GM04504 (cell line): ENCODE data around the gene SOWAHA.

Source experiments
- DNase-seq: peaks from one replicate; pipeline ENCODE4 v3.0.0-alpha.2; 2012; ENCODE audit warnings: low read depth

SOWAHA gene

DNA sequence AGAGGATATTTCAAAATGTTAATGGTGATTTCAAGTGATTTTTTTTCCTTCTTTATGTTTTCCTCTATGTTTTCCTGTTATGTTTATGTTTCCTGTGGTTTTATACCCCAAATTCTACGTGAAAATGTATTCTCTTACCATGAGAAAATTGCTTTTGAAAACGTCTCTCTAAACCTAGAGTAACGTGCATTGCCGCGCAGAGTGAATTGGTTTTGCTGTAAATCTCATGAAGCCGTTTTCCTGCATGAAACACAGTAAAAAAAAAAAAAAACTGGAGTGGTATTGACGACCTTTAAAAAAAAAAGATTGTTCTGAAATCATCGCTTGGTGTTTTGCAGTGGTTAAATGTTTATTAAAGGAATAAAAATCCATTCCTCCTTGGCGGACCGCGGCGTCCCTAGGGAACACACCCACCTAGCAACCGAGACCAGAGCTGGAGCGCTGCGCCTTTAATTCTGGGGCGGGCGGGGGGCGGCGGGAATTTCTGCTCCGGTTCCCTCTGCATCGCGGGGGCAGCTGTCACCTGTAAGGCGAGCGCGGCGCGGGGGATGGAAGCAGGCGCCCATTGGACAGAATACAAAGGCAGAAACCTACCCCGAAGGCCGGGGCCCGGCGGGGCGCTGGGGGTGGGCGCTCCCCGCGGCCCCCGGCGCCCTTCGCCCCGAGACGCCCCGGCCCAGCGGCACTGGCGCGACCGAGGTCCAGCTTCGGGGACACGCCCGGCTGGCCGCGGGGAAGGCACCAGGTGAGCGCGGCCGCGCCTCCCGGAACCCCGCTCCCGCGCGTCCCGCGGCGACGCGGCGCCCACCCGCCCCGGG lies at the start of gene SOWAHA:
TSS of gene SOWAHA (plus strand) at position 522 of the 818 bp plus-strand sequence. CDS start 320 bp downstream, outside the sequence.
- DNase-seq: no peak

DNA sequence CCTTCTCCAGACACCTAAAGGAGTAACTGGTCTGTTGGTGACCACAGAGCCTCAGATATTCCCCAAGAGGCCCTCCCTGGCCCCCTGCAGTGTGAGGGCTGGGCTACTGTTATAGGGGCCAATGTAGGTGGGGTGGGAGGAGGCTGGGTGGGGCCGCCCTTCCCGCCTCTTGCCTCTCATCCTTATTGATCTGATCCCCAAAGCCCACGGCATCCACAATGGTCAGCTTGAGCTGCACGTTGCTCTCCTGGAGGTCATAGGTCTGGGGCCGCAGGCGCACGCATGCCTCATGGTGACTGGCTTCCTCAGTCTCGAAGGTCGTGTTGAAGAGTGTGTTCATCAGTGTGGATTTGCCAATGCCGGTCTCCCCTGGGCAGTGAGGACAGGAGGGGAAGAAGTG lies 49.1 kb upstream of the SOWAHA start:
- DNase-seq: no peak

DNA sequence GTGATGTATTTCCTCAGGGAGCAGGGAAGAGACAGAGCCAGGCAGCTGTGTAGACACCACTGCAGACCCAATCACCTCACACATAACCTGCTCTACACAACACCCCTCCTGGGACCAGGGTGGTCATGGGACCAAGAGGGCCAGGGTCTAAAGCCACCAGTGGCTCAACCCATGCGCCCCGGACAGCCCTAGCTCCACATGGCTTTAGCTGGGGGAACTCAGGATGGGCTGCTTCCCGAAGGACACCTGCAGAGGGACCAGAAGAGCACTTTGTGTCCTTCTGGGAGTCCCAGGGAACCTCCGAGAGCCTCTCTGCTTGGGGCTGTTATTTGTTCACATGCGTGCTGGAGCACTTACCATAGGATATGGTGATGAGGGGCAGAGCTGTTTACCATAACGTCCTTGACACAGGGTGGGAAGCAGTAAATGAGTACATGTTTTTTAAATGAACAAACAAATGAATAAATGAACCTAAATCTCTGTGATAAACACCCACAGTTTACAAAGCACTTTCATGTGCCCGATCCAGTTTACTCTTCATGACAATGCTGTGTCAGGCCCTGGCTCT lies 48.3 kb upstream of the SOWAHA start:
- DNase-seq: no peak

DNA sequence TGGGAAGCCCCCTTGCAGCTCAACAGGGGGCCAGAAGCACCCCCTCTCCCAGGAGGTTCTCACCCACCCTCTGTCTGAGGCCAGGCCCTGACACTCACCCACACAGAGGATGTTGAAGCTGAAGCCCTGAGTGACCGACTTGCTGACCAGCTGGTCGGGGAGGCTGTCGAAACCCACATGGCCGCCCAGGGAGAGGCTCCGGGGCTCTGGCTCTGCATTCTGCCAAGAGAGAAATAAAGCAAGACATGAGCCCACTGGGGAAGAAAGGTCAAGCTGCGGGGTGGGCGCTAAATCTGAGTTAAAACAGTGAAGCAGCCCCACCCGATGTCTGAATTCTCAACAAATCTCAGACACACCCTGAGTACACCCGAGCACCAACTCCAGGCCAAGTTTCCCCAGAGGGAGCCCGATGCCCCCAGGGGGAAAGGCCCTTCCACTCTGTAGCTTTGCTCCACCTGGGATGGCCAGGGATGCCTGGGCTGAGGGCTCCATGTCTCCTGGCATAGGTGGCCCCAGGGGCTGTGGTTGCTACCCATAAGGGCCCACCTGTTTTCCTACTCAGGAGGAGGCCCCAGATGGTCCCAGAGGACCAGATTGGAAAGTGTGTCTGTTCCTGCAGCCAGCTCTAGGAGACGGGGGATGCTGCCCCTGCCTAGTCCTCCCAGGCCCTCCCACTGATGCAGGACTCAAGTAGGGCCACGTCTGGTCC lies 47.6 kb upstream of the SOWAHA start:
- DNase-seq: no peak

DNA sequence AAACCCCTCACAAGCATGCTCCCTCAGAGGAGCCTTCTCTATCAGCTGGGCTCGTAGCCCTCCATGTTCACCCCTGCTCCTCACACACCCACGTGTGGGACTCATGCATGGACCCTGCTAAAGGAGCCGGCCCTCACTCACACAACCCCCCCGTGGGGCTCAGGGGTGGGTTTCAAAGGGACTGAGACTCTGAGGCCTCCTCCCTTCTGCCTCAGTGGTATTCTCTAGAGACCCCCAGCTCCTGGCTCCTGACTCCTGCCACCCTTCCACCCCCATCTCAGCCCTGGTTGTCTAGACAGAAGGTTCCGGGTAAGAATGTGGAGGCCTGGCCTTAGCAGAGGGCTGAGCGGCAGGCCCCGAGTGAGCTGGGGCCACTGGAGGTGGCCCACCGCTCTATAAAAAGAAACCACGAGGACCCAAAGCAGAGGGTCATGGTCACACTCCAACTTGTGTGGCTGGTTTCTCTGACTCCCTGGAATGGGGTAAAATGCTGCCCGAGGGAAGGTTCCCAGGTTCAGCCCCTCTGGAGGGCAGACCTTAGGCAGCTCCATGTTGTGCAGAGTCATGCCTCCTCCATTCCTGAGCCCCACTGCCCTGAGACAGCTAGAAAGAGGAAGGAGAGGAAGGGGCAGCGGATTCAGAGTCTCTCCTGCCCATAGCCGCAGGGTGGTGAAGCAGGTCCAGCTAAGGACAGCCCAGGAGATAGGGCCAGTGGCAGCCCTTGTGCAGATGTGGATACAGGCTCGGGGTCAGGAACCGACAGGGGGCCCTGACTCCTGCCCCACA lies 46.9 kb upstream of the SOWAHA start:
- DNase-seq: no peak

DNA sequence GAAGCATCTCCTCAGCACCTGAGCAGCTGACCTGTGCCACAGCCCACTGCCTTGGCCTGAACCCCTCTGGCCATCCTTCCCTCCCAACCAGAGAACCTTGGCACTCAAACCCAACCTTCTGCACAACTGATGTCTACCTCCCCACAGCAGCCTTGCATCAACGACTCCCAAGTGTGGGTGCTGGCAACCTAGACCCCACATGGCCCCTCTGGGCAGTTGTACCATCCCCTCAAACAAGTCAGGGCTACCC lies 46.4 kb upstream of the SOWAHA start:
- DNase-seq: no peak

DNA sequence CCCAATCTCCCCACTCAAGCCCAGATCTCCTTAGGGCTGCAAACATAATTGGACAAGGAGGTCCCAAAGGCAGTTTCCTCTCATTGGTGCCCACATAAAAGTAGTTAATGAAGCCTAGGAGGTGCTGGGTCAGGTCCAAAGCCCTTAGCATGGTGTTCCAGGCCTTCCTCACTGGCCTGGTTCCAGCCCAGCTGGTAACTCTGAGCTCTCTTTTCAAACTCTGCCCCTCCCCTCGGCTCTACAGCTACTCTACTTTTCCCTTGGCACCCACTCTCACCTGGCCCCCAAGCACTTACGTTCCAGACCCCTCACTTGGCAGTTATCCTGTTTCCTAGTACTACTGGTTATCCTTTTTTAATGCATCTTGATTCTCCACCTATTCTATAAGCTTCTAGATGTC lies 46.0 kb upstream of the SOWAHA start:
- DNase-seq: no peak

DNA sequence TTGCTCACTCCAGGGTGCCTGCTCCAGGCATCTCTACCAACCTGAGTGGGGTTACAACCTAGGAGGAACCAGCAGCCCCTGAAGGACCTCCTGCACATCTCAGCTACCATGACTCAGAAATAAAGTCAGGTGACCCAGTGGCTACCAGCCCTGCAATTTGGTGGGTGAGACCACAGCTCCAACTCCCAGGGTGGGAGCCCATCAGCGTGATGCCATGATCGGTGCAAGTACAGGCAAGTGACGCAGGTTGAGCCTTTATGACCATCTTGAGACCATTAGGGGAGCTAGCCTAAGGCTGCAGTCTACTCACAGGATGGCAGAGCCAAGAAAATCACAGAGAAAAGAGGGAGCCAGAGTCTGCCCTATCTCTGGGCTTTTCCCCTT lies 44.6 kb upstream of the SOWAHA start:
- DNase-seq: no peak

DNA sequence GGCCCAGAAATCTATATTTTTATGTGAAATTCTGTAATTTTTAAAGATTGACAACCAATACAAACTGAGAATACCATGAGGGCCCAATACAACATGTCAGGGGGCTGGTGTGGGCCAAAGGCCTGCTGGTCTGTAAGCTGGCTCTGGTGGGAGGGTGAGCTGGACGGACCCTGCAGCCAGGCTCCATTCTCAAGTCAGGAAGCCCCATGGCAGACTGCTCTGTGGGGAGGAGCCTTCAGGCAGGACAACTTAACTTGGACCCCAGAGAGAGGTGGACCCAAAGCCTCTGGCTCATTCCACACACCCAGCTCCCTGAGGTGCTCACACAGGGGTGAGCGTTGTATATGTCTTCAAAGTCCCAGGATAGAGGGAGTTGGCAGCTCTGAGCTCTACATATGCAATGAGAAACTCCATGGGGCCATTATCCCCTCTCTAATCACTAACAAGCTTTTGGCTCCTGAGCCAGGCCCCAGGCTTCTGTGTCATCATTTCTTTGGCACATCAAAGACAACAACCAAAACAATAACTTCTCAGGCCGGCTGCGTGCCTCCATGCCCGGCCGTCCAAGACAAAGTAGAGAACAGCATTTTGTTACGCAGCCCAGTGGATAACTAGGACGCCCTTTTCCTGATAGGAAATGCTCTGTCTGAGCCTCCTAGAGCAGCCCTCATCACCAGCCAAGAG lies 42.5 kb upstream of the SOWAHA start:
- DNase-seq: no peak

DNA sequence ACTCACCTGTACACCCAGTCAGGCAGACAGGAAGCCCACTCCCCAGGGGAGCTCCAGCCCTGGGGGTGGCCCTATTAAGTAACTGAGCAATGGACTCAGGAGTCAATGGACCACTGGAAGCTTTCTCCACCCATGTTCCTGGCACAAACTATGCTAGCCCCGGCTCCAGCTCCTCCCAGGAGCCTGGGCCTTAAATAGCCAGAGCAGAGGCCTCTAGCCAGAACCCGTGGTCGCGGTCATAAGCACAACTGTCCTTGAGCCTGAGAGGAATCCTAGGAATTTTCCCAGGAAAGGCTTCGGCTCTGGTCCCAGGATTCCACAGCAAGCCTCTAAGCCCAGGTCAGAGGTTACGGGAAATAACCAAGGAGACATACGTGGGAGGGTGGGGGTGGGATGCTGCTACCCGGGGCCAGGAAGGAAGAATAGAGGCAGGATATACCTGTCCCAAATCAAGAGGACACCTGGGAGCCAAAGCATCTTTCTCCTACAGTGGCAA lies 41.6 kb upstream of the SOWAHA start:
- DNase-seq: peak; percentile 54

DNA sequence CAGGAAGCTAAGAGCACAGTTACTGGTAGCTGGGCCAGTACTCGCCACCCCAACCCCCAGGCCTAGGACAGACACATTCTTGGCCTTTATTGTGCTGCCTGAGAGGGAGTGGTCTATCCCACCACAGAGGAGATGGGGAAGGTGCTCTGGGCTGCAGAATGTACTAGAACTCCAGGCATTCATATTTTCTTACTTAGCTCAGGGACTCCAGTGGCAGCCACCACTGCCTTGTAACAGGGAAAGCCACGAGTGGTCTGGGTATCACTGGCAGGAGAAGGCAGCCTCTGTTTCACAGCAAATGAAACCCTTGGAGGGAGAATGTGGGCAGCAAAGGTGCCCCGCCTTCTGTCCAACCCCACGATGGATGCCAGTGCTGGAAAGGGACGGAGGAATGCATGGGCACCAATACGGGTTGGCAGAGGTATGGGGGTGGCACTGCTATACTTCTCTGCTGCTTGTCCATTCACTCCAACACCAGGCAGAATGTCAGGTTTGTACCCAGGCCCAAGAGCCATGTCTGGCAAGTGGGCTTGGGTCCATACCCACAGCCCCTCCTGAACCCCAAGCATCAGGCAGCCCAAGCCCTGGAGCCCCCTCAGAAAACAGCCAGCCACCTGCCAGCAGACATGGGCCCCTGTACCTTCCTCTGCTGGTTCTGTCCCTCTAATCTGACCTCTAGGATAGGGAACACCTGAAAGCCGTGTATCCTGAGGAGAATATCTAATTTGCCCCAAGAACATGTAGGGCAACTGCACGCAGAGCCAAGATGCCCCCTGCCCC lies 40.6 kb upstream of the SOWAHA start:
- DNase-seq: no peak

DNA sequence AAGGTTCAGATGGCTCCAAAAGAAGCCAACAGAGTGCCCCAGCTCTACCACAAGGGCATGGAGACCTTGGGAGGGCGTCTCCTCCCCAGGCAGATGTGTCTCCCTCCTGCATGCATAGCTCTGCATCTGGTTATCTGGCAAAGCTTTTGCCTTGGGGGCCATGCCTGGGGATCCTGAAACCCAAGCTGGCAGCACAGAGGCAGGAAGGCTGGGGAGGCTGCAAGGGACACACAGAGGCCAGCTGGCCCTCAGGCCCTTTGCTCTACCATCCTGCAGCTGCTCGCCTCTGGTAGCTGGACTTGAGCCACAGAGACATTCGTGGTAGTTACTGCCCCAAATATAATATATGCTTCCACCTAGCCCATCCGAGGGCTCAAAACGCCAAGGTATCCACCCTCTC lies 40.0 kb upstream of the SOWAHA start:
- no peak for DNase-seq

DNA sequence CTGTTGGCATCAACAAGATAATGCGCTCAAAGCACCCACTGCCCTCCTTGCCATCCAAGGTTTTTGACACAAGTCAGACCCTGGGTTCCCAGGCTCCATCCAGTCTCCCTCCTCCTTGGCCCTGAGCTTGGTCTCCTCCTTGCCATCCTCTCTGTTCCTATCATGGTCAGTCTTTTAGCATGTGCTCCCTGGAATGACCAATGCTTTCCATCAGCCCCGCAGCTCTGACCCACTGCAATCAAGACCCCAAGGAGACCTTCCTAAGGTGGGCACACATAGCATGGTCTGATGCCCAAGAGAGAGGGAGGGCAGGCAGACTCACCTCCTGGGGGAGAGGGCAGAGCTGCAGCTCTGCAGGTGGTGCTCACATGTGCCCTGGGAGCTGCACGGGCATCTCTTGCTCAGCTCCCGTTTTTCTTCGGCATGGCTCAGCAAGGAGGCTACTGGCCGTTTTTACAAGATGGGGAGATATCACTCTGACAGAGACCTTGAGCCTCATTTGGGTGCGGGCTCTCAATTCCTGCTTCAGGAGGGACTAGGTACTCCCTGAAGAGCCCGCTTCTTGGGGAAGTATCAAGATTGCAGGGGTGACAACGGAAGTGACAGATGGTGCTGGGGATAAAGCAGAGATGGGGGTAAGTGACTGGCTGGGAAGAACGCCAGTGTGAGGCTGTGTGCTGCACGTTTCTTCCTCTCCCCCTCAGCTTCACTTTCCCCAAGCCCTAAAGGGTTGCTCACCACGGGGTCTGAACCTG lies 39.3 kb upstream of the SOWAHA start:
- DNase-seq: no peak

DNA sequence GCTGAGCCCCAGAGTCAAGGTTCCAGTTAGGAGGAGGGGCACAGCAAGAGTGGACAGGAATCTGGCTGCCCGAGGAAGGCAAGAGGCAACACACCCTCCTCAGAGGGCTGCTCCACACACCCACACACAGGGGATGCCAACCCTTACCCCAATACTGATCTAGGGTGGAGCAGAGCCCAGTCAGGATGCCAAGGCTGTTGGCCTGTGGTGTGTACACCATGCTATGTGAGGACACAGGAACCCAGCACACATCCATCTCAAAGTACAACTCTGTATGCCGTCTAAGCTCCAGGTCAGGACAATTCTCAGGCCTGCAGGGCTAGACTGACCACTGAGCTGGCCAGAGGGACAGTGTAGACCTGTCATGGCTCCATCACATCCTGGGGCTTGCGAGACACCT lies 38.7 kb upstream of the SOWAHA start:
- no peak for DNase-seq

DNA sequence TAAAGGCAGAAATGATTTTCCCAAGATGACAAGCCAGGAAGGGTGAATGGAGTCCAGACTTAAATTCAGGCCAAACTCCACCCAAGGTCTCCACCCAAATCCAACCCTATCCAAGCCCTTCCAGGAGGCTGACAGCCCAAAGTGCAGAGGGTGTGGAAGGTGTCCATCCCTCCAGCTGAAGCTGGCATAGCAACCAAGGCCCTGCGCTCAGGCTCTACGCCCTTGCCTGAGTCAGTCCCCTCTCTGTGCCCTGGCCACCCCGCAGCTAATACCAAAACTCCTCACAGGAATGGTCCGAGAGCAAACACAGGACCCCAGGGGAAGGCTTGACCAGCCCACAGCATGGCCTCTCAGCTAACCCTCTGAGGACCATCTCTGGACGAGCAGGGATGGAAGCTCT lies 38.2 kb upstream of the SOWAHA start:
- no peak for DNase-seq

DNA sequence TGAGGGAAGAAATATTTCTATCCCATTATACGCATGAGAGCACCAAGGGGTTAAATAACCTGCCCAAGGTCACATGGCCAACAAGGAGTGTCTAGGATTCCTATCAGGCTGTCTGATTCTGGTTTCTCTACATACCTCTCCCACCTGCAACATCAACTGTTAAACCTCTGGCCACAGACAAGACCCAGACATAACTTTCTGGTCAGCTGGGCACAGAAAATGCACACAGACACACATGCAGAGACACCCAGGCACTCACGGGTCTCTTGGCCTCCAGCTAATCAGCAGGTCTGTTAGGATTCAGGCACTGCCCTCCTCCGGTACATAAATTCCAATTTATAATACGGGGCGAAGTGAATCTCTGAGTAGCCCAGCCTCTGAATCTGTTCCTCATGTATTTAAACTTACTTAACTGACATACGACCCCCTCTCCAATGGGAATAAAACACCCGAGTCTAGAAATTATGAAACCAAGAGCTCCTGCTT lies 37.6 kb upstream of the SOWAHA start:
- no peak for DNase-seq

DNA sequence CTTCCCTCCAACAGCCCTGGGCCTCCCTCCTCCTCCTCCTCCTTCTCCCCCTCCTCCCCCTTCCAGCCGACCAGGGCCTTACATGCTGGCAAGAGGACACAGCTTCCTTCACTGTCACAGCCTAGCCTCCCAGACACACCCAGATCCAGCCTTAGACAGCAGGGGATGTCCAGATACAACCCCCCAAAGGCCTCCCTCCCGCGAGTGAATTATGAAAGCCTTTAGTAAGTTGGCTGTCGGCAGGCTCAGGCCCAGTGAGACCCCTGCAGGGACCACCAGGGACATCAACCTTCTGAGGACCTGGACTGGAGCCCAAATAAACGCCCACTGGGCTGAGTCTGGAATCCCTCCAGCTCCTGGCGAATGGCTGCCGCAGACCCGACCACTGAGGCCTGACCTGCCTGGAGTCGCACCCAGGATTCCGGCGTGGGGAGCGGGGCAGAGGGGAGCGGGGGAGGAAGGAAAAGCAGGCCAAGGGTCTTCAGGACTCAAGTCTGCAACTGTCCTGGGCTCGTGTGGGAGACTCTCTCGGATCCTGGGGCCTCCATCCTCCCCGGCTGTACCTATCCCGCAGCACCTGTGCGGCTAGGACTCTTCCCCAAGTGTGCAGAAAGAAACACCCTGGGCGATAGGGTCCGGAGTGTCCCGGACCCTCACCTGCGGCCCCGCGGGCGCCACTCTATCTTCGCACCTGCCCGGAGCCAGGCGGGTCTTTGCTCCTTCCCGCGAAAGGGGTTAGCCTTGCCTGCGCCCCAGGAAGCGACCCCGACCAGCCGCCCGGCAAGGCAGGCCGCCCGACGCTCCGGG lies 36.8 kb upstream of the SOWAHA start:
- DNase-seq: no peak

DNA sequence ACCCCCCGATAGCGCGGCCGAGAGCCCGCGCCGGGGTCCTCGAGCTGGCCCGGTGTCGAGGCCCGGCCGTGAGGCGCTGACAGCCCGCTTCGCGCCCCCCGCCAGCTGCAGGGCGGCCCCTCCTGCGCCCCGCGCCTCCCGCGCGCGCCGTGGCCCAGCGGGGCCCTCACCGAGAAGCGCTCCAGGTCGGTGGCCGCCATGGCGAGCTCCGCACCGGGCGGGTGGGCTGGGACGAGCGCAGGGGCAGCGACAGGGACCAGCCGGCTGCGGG lies 36.2 kb upstream of the SOWAHA start:
- no peak for DNase-seq

DNA sequence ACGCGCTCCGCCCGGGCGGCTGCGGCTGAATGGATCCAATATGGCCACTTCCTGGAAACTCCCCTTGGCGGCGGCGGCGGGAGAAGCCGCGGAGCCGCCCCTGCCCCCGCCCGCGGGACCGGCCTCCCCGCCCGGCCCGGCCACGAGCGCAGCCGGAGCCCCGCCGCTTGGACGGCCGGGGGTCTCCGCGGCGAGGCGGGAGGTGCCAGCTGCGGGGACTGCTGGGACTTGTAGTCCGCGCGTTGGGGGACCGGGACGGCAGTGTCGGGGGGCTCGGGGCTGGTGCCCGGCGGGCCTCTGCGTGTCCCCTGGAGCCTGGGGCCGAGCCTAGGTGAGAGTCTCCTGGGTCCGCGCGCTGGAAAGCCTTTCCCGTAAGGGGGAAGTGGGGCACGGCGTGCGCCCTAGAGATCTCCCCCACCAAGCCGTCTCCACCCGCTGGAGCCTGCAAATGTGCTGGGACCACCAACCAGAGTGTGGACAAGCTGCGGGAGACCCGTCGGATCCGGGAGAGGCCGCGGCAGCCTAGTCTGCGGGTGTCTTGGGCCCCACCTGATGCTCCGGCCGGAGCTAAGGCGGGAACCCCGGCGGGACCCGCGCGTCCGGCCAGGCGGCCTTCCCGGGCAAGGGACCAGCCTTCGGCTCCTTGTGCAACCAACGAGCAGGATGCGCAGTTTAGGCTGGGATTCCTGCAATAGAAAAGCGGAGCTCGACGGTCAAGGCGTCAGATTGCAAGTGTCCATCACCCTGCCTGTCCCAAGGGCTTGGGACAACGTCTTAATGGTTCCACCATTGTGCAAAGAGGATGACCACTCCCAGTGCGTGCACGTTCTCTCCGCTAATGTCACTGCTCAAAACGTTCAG lies 35.7 kb upstream of the SOWAHA start, which contains the start of gene SEPTIN8:
TSS of gene SEPTIN8 (minus strand) at position 31 of the 861 bp plus-strand sequence. CDS start 102 bp downstream, outside the sequence.
- no peak for DNase-seq
